K562 (cell line): ENCODE results near the gene ABHD17C. TPM values are rescaled to one million over a fixed set of nuclear protein-coding genes. Genes with fewer than 3 reads are reported as not detected.

Source experiments
- CREB3 ChIP-seq: fragments of 450-650 bp; conservative IDR thresholded peaks from 2 replicates; pipeline ENCODE4 v1.6.1; 2016; ENCODE audit warnings: missing genetic modification characterization, low read depth, mild to moderate bottlenecking, missing compliant biosample characterization, moderate library complexity
- GABPA ChIP-seq: fragments of 200-800 bp; sonication (Bioruptor generic); conservative IDR thresholded peaks from 2 replicates; pipeline ENCODE4 v1.6.1; 2016; ENCODE audit warnings: low read depth, missing genetic modification characterization, missing compliant biosample characterization
- GTF2A2 ChIP-seq: IDR thresholded peaks from 2 replicates; pipeline ENCODE4 v1.6.1; 2016; ENCODE audit warnings: mild to moderate bottlenecking, missing genetic modification characterization, missing compliant biosample characterization
- NR2C1 ChIP-seq, 2 experiments: fragments of 450-650 bp; IDR thresholded peaks; 2 replicates each; pipeline ENCODE4 v1.6.1; 2017; ENCODE audit warnings: mild to moderate bottlenecking in 2 of 2, antibody characterized with exemption in 1 of 2, inconsistent platforms in 1 of 2, missing compliant biosample characterization in 1 of 2, missing genetic modification characterization in 1 of 2
- PBX2 ChIP-seq, 2 experiments: IDR thresholded peaks in 1 of 2; conservative IDR thresholded peaks in 1 of 2; 2 replicates each; pipeline ENCODE4 v1.6.1; 2016; ENCODE audit warnings: low read depth in 2 of 2, mild to moderate bottlenecking in 1 of 2, missing compliant biosample characterization in 1 of 2, missing genetic modification characterization in 1 of 2, moderate library complexity in 1 of 2
- RHOXF2B ChIP-seq: fragments of 250-450 bp; sonication (Bioruptor Pico); conservative IDR thresholded peaks from 2 replicates; pipeline ENCODE4 v1.5.1; 2021
- TCF3 ChIP-seq: sonication (generic); formaldehyde crosslinking; IDR thresholded peaks from 2 replicates; pipeline ENCODE4 v1.4.0; 2020; ENCODE audit warnings: mild to moderate bottlenecking, missing genetic modification reagents
- THRB ChIP-seq: fragments of 450-650 bp; formaldehyde crosslinking; conservative IDR thresholded peaks from 2 replicates; pipeline ENCODE4 v1.4.0; 2022; ENCODE audit warnings: mild to moderate bottlenecking, missing genetic modification characterization
- TSHZ1 ChIP-seq: fragments of 250-450 bp; sonication (Bioruptor Pico); IDR thresholded peaks from 2 replicates; pipeline ENCODE4 v1.4.0; 2020; ENCODE audit warnings: mild to moderate bottlenecking, moderate library complexity
- ZBTB12 ChIP-seq: fragments of 250-450 bp; sonication (Bioruptor Pico); IDR thresholded peaks from 2 replicates; pipeline ENCODE4 v1.4.0; 2020
- ZKSCAN8 ChIP-seq: fragments of 200-800 bp; sonication (Bioruptor generic); IDR thresholded peaks from 2 replicates; pipeline ENCODE4 v1.6.1; 2016; ENCODE audit warnings: missing genetic modification characterization, missing compliant biosample characterization
- ZNF354B ChIP-seq: fragments of 250-450 bp; sonication (Bioruptor Pico); IDR thresholded peaks from 2 replicates; pipeline ENCODE4 v1.4.0; 2020
- ZNF584 ChIP-seq: fragments of 200-800 bp; sonication (Bioruptor generic); IDR thresholded peaks from 2 replicates; pipeline ENCODE4 v1.6.1; 2016; ENCODE audit warnings: low read depth, mild to moderate bottlenecking, missing genetic modification characterization, missing compliant biosample characterization
- ZNF76 ChIP-seq: fragments of 250-450 bp; sonication (Bioruptor Pico); IDR thresholded peaks from 2 replicates; pipeline ENCODE4 v1.4.0; 2020; ENCODE audit warnings: mild to moderate bottlenecking, moderate library complexity, borderline replicate concordance
- polyA plus RNA-seq, 8 experiments: library from polyadenylated mRNA; depleted of rRNA in 4 of 8; stranded (reverse) in 5 of 8; unstranded in 3 of 8; fragments of >200 nt; fragmentation: Nextera tagmentation in 2 of 8; fragmentation: Illumina TruSeq in 1 of 8; extraction: Ambion mirVana in 2 of 8; extraction: Trizol in 1 of 8; gene quantifications; 2 replicates each; pipeline versions ENCODE4 v1.2.1 to v1.2.3, GENCODE V29; 2011 to 2014; ENCODE audit warnings: inconsistent platforms in 1 of 8, missing spikeins in 1 of 8
- total RNA-seq, 7 experiments: library from RNA; depleted of rRNA in 6 of 7; stranded (reverse); fragments of >200 nt in 6 of 7; fragmentation: Illumina TruSeq in 2 of 7; extraction: Trizol in 2 of 7; gene quantifications; 2 replicates each; pipeline versions ENCODE4 v1.2.1 to v1.2.3, GENCODE V29; 2011 to 2021; ENCODE audit warnings: low replicate concordance in 1 of 7

Gene ABHD17C
- total and polyA plus RNA-seq, 9 of the 15 experiments (the other 6 are each of a cell fraction or from before 2014, with no cell fraction given) = 0.04 to 0.42 (median 0.19) TPM; not detected in 1

- TF ChIP-seq ZNF584 (peak; percentile 93), ZNF354B (CRISPR knock-in tag) (0 out of 2 replicates have a peak, but pooled peaks have one; percentile 48), TSHZ1 (CRISPR knock-in tag) (peak; percentile 68; the same call in 1 of the 2 replicates), GABPA (tag) (0 out of 2 replicates have a peak, but pooled peaks have one; percentile 26), ZKSCAN8 (CRISPR knock-in tag) (peak; percentile 78), GTF2A2 (peak; percentile 80; the same call in 1 of the 2 replicates), RHOXF2B (no peak), PBX2 (CRISPR knock-in tag; IDR thresholded peaks at IDR 0.05; ENCODE audit: low read depth) (no peak), PBX2 (tag; conservative IDR thresholded peaks at IDR 0.05; ENCODE audit: low read depth) (no peak), NR2C1 (IDR thresholded peaks at IDR 0.05) (no peak), NR2C1 (tag; IDR thresholded peaks at IDR 0.05) (peak; percentile 44; the same call in 1 of the 2 replicates), ZBTB12 (CRISPR knock-in tag) (0 out of 2 replicates have a peak, but pooled peaks have one; percentile 48), CREB3 (tag) (peak; percentile 64; the same call in 1 of the 2 replicates), THRB (CRISPR knock-in tag) (peak; percentile 90), TCF3 (no peak), ZNF76 (CRISPR knock-in tag) (peak; percentile 74; the same call in 1 of the 2 replicates)
Observed at GRCh38 chr15:80769829-80770705, 75.0 kb downstream of the ABHD17C start (continued).
